NB4 (cell line): ENCODE measurements around the gene SPON2.
A peak's percentile ranks its signal among the peaks of the same experiment; 100 is the strongest.

Source experiments
- DNase-seq: peaks from one replicate; pipeline ENCODE4 v3.0.0; 2010; ENCODE audit warnings: low read depth
- H3K4me3 ChIP-seq: one replicate; pipeline ENCODE4 v1.5.1; 2011; ENCODE audit warnings: mild to moderate bottlenecking, low read depth, low read length, moderate library complexity
- MYC ChIP-seq: IDR thresholded peaks from 2 replicates; pipeline ENCODE4 v1.6.1; 2011; ENCODE audit warnings: low read depth, low read length
- POLR2A ChIP-seq: IDR thresholded peaks from 2 replicates; pipeline ENCODE4 v1.6.1; 2011; ENCODE audit warnings: mild to moderate bottlenecking; ENCODE audit not compliant: insufficient read length; ENCODE audit errors: extremely low read depth
- TF ChIP-seq, protein P1 (sequence below): IDR thresholded peaks from 2 replicates; pipeline ENCODE4 v1.6.1; 2011; ENCODE audit warnings: low read depth, low read length
- TF ChIP-seq, protein P2 (sequence below): IDR thresholded peaks from one replicate; pipeline ENCODE4 v1.5.1; 2012; ENCODE audit warnings: low read depth, low read length

Gene SPON2

DNA sequence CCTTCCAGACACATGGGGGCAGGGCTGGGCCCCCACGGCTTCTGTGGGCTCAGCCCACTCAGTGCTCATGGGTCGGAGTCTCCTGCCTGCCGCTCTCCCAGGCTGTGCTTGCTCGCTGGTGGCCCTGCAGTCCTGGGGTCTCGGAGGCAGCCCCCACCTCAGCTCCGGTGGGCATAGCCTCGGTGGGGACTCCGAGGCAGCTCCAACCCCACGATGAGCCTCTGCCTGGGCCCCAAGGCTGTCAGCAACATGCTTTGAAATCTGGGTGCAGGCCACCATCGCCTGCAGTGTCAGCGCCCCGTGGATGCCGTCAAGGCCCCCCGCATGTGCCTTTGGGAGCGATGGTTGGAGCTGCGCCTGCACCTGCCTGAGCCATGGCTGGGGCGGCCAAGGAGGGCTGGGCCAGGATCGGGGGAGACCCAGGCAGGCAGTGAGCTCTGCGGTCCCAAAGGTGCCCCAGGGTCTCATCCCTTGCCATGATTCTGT, 30.2 kb upstream of the SPON2 start:
- no peak for DNase-seq
- no peak overlapping the region for H3K4me3 ChIP-seq
- TF ChIP-seq, protein P1, sequence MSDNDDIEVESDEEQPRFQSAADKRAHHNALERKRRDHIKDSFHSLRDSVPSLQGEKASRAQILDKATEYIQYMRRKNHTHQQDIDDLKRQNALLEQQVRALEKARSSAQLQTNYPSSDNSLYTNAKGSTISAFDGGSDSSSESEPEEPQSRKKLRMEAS = no peak
- no peak for TF ChIP-seq MYC
- TF ChIP-seq, protein P2, sequence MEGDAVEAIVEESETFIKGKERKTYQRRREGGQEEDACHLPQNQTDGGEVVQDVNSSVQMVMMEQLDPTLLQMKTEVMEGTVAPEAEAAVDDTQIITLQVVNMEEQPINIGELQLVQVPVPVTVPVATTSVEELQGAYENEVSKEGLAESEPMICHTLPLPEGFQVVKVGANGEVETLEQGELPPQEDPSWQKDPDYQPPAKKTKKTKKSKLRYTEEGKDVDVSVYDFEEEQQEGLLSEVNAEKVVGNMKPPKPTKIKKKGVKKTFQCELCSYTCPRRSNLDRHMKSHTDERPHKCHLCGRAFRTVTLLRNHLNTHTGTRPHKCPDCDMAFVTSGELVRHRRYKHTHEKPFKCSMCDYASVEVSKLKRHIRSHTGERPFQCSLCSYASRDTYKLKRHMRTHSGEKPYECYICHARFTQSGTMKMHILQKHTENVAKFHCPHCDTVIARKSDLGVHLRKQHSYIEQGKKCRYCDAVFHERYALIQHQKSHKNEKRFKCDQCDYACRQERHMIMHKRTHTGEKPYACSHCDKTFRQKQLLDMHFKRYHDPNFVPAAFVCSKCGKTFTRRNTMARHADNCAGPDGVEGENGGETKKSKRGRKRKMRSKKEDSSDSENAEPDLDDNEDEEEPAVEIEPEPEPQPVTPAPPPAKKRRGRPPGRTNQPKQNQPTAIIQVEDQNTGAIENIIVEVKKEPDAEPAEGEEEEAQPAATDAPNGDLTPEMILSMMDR = no peak
- no peak for TF ChIP-seq POLR2A

DNA sequence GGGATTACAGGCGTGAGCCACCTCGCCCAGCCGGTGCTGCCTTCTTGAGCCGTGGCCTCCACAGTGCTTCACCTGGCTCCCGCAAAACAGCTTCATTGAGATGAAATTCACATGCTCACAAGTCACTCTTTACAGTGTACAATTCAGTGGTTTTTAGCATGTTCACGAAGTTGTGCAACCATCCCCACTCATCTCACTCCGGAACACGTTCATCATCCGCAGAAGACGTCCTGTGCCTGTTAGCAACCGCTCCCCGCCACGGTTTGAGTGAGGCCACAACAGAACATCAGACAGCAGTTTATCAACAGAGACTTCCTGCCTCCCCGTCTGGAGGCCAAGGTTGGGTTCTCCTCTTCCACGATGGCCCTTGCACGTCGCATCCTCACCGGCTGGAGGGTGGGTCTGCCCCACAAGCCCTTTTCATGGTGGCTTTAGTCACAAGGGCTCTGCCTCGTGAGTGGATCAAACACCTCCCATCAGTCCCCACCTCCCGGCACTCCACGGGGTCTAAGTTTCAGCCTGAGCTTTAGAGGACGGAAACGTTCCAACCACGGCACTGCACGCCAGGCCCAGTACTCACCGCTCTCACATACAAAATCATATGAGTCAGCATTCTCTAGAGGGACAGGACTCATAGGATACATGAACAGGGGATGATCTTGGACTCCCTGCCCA, 29.6 kb upstream of the SPON2 start:
- peak; percentile 91 for DNase-seq
- TF ChIP-seq MYC (peak; percentile 70; the same call in 1 of the 2 replicates), POLR2A (peak; percentile 20)
- TF ChIP-seq, protein P2 = no peak
- H3K4me3 ChIP-seq = no peak overlapping the region

DNA sequence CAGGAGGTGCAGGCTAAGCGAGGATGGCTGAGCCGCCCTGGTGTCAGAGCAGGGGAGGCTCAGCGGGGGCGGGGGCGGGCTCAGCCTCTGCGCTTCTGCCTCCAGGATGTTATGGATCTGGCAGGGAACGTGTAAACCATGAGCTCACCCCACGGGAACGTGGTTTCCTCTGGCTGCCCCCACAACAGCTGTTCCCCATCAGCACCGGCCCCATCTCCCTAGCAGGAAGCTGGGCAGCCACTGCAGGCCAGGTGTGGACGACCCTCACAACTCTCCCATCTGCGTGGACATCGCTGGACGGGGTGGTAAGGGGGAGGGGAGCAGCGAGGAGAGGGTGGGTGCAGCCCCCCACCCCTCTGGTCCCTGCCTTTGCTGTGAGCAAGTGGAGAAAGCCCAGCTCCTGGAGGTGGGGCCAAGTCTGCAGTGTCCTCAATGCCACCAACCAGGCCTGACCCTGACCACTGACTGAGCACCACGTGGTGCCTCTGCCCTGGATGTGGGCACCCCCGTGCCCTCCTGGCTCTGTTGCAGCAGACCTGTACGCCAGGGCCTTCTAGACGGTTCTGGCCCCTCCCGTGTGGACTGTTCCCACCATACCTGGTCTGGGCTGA, 28.1 kb upstream of the SPON2 start:
- peak; percentile 75 for DNase-seq
- peak overlapping the region; percentile 51 for H3K4me3 ChIP-seq
- TF ChIP-seq POLR2A (no peak), MYC (peak; percentile 38)
- TF ChIP-seq, protein P1 = peak; percentile 88
- TF ChIP-seq, protein P2 = no peak

DNA sequence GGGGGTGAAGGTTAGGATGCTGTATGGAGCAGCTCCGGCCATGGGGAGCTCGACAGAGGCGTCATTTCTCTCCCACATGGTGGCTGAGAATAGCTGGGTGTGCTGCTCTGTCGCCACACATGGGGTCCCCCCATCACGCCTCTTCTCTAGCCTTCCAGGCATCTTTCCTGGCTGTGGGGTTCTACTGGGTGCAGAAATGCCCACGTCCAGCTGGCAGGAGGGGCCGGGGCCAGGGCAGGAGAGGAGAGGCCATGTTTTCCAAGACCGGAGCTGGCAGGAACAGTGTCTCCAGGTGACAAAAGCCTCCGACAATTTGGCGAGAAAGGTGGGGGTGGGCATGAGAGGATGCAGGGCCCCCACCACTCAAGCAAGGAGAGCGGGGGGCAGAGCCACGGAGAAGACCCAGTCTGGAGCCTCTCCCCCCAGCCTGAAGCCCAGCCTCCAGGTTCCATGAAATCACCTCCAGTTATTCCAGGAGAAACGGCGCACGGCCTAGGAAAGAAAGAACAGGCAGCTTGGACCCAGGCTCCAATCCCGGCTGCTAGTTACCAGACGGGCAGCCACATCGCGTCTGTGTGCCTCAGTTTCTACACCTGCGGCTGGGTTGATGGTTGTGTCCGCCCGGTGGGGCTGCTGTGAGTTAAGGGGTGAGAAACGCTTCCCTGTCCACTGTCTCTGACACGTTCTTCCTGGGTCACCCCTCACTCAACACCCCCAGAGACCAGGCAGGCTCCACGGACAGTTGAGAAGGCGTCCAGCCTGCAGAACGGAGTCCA, 27.4 kb upstream of the SPON2 start:
- TF ChIP-seq, protein P2 = no peak
- TF ChIP-seq, protein P1 = no peak
- TF ChIP-seq POLR2A = no peak
- TF ChIP-seq MYC = no peak

DNA sequence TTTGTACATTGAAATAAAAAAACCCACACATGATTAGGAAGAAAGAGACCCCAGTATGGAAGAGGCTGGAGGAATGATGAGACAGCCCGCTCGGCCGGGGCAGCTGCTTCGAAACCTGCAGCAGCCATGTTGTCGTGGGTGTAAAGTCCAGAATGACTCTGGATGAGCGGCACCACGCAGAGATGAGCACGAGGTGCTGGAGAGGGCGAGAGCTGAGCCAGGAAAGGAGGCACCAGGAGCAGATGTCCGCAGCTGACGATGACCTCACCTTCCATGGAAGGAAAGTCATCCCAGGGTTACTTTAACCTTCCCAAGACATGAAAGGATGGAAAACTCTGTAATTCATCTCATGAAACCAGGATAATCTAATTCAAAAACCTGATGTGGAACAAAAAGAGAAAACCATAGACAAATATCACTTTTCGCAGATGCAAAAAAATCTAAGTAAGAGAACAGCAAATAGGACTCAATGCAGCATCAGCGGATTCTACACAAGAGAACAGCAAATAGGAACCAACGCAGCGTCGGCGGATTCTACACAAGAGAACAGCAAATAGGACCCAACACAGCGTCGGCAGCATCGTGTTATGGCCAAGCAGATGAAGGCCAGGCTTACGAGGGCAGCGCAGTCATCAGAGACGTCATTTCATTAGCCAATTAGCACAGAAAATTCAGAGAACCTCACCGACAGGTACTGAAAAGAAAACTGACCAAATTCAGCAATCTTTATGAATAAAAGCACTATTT, 25.9 kb upstream of the SPON2 start:
- TF ChIP-seq, protein P1 = no peak
- no peak for TF ChIP-seq POLR2A
- TF ChIP-seq, protein P2 = no peak
- TF ChIP-seq MYC = no peak
- peak; percentile 11 for DNase-seq
- H3K4me3 ChIP-seq = no peak overlapping the region

More for the DNA sequence above, 27.4 kb upstream of the SPON2 start:
- no peak overlapping the region for H3K4me3 ChIP-seq
- peak; percentile 5 for DNase-seq
